ENCODE measurements around the gene TMEM140.

DNA sequence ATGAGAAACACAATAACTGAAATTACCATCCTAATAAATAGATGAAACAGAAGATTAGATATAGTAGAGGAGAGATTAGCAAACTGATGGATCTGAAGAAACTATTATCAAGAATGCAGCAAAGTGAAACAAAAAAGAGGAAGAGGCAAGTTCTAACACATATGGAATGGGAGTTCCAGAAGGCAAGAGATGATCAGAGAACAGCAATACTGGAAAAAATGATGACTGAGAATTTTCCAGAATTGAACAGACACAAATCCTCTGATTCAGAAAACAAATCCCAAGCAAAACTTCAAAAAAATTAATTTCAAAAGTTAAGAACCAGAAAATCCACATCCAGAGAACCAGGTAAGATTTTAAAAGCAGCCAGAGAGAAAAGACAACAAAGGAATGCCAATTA lies 42.8 kb downstream of the TMEM140 start:
- TF ChIP-seq, protein P1, sequence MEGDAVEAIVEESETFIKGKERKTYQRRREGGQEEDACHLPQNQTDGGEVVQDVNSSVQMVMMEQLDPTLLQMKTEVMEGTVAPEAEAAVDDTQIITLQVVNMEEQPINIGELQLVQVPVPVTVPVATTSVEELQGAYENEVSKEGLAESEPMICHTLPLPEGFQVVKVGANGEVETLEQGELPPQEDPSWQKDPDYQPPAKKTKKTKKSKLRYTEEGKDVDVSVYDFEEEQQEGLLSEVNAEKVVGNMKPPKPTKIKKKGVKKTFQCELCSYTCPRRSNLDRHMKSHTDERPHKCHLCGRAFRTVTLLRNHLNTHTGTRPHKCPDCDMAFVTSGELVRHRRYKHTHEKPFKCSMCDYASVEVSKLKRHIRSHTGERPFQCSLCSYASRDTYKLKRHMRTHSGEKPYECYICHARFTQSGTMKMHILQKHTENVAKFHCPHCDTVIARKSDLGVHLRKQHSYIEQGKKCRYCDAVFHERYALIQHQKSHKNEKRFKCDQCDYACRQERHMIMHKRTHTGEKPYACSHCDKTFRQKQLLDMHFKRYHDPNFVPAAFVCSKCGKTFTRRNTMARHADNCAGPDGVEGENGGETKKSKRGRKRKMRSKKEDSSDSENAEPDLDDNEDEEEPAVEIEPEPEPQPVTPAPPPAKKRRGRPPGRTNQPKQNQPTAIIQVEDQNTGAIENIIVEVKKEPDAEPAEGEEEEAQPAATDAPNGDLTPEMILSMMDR (IDR thresholded peaks at IDR 0.05), result no peak
- TF ChIP-seq POLR2A (IDR thresholded peaks at IDR 0.05), result no peak
